DMS 273 (cell line): ENCODE results near the gene MKKS.

Source experiments
- DNase-seq: peaks from one replicate; lab custom pipeline; 2025; ENCODE audit not compliant: unreplicated experiment; lab: John Stamatoyannopoulos, UW

Gene MKKS

GRCh38 chr20:10370091-10370887, 63.7 kb downstream of the MKKS start:
- no peak for DNase-seq

GRCh38 chr20:10369723-10370090, 64.3 kb downstream of the MKKS start:
- peak; percentile 31 for DNase-seq

- no peak for DNase-seq
Measured at GRCh38 chr20:10368702-10369041, 65.3 kb downstream of the MKKS start.

GRCh38 chr20:10367943-10368701, 65.9 kb downstream of the MKKS start:
- DNase-seq, result no peak

GRCh38 chr20:10367693-10367942, 66.4 kb downstream of the MKKS start:
- DNase-seq, result no peak

GRCh38 chr20:10366898-10367692, 66.9 kb downstream of the MKKS start:
- DNase-seq, result no peak

GRCh38 chr20:10362674-10363073, 71.3 kb downstream of the MKKS start:
- DNase-seq, result no peak

- no peak for DNase-seq
Measured at GRCh38 chr20:10360878-10361277, 73.1 kb downstream of the MKKS start.

- DNase-seq, result no peak
Measured at GRCh38 chr20:10359621-10360040, 74.4 kb downstream of the MKKS start.

- peak; percentile 27 for DNase-seq
Measured at GRCh38 chr20:10357974-10358373, 76.0 kb downstream of the MKKS start.

- no peak for DNase-seq
Measured at GRCh38 chr20:10357061-10357708, 76.8 kb downstream of the MKKS start.

GRCh38 chr20:10356628-10357027, 77.4 kb downstream of the MKKS start:
- no peak for DNase-seq

- DNase-seq, result no peak
Measured at GRCh38 chr20:10352934-10353824, 80.8 kb downstream of the MKKS start.
